HEK293 (cell line): Measurements from ENCODE around the gene AGTPBP1.

Experiments used
- CTCF ChIA-PET: fragments of 350-600 bp; formaldehyde crosslinking; extraction: SDS; loops from one replicate; lab custom pipeline; 2021; ENCODE audit warnings: antibody characterized with exemption; lab: Yijun Ruan, JAX
- POLR2A ChIA-PET: fragments of 300-600 bp; formaldehyde crosslinking; extraction: SDS; loops from one replicate; lab custom pipeline; 2020; ENCODE audit warnings: antibody characterized with exemption, inconsistent platforms; lab: Yijun Ruan, JAX
- H3K27ac ChIP-seq: fragments of 200-500 bp; sonication (Bioruptor generic); 2 replicates; pipeline ENCODE4 v1.5.1; 2014; ENCODE audit warnings: low read depth, low read length, control low read depth, inconsistent platforms; ENCODE audit errors: extremely low read depth
- H3K36me3 ChIP-seq, 2 experiments: fragments of 200-500 bp in 1 of 2; sonication (Bioruptor generic) in 1 of 2; 1 replicate in 1 of 2; 2 replicates in 1 of 2; pipeline ENCODE4 v1.5.1; 2014 to 2017; ENCODE audit warnings: inconsistent platforms in 2 of 2, low read length in 2 of 2; ENCODE audit not compliant: control insufficient read depth in 2 of 2, insufficient read depth in 1 of 2
- H3K4me1 ChIP-seq: fragments of 200-500 bp; sonication (Bioruptor generic); 2 replicates; pipeline ENCODE4 v1.5.1; 2014; ENCODE audit warnings: mild to moderate bottlenecking, low read length, inconsistent platforms; ENCODE audit not compliant: control insufficient read depth, insufficient read depth
- H3K4me3 ChIP-seq: 2 replicates; pipeline ENCODE4 v1.5.1; 2011; ENCODE audit warnings: low read depth, mild to moderate bottlenecking, control low read depth, low read length, moderate library complexity
- H3K9me3 ChIP-seq: fragments of 200-500 bp; sonication (Bioruptor generic); 2 replicates; pipeline ENCODE4 v1.5.1; 2014; ENCODE audit warnings: low read depth, low read length, inconsistent platforms; ENCODE audit not compliant: control insufficient read depth, insufficient read depth
- BCL11A ChIP-seq: fragments of 450-650 bp; formaldehyde crosslinking; IDR thresholded peaks from 2 replicates; pipeline ENCODE4 v1.5.1; 2016; ENCODE audit warnings: low read depth, missing biosample characterization, missing genetic modification characterization
- BCL6B ChIP-seq: fragments of 450-650 bp; formaldehyde crosslinking; IDR thresholded peaks from 2 replicates; pipeline ENCODE4 v1.5.1; 2017; ENCODE audit warnings: missing biosample characterization, missing genetic modification characterization
- KLF1 ChIP-seq: fragments of 450-650 bp; formaldehyde crosslinking; IDR thresholded peaks from 2 replicates; pipeline ENCODE4 v1.5.1; 2016; ENCODE audit warnings: missing biosample characterization, missing genetic modification characterization
- OVOL3 ChIP-seq: fragments of 450-650 bp; formaldehyde crosslinking; IDR thresholded peaks from 2 replicates; pipeline ENCODE4 v1.5.1; 2016; ENCODE audit warnings: missing biosample characterization, missing genetic modification characterization
- PBX3 ChIP-seq: sonication (generic); formaldehyde crosslinking; IDR thresholded peaks from 2 replicates; pipeline ENCODE4 v1.8.1; 2022; ENCODE audit warnings: mild to moderate bottlenecking, moderate library complexity, missing genetic modification reagents
- PRDM10 ChIP-seq: fragments of 450-650 bp; formaldehyde crosslinking; IDR thresholded peaks from 2 replicates; pipeline ENCODE4 v1.5.1; 2016; ENCODE audit warnings: missing biosample characterization, missing genetic modification characterization
- SP3 ChIP-seq: fragments of 450-650 bp; formaldehyde crosslinking; IDR thresholded peaks from 2 replicates; pipeline ENCODE4 v1.5.1; 2016; ENCODE audit warnings: missing biosample characterization, missing genetic modification characterization
- ZBTB1 ChIP-seq: fragments of 450-650 bp; formaldehyde crosslinking; IDR thresholded peaks from 2 replicates; pipeline ENCODE4 v1.5.1; 2016; ENCODE audit warnings: missing biosample characterization, missing genetic modification characterization
- ZNF133 ChIP-seq: fragments of 450-650 bp; formaldehyde crosslinking; IDR thresholded peaks from 2 replicates; pipeline ENCODE4 v1.5.1; 2016; ENCODE audit warnings: missing biosample characterization, missing genetic modification characterization
- ZNF19 ChIP-seq: fragments of 450-650 bp; formaldehyde crosslinking; IDR thresholded peaks from 2 replicates; pipeline ENCODE4; 2016; ENCODE audit warnings: missing biosample characterization, missing genetic modification characterization, low read depth
- ZNF2 ChIP-seq: fragments of 450-650 bp; formaldehyde crosslinking; IDR thresholded peaks from 2 replicates; pipeline ENCODE4 v1.5.1; 2016; ENCODE audit warnings: missing biosample characterization, missing genetic modification characterization
- ZNF202 ChIP-seq: fragments of 450-650 bp; formaldehyde crosslinking; IDR thresholded peaks from 2 replicates; pipeline ENCODE4 v1.5.1; 2016; ENCODE audit warnings: missing biosample characterization, missing genetic modification characterization, borderline replicate concordance
- ZNF223 ChIP-seq: fragments of 450-650 bp; formaldehyde crosslinking; IDR thresholded peaks from 2 replicates; pipeline ENCODE4 v1.5.1; 2016; ENCODE audit warnings: missing biosample characterization, missing genetic modification characterization
- ZNF248 ChIP-seq: fragments of 450-650 bp; formaldehyde crosslinking; IDR thresholded peaks from 2 replicates; pipeline ENCODE4 v1.5.1; 2017; ENCODE audit warnings: missing biosample characterization, missing genetic modification characterization
- ZNF423 ChIP-seq: fragments of 450-650 bp; formaldehyde crosslinking; IDR thresholded peaks from 2 replicates; pipeline ENCODE4 v1.5.1; 2016; ENCODE audit warnings: missing biosample characterization, missing genetic modification characterization
- ZNF426 ChIP-seq: fragments of 450-650 bp; formaldehyde crosslinking; IDR thresholded peaks from 2 replicates; pipeline ENCODE4 v1.5.1; 2017; ENCODE audit warnings: missing biosample characterization, missing genetic modification characterization, mild to moderate bottlenecking, inconsistent platforms, moderate library complexity
- ZNF529 ChIP-seq: fragments of 450-650 bp; formaldehyde crosslinking; IDR thresholded peaks from 2 replicates; pipeline ENCODE4 v1.5.1; 2017; ENCODE audit warnings: missing genetic modification characterization, missing biosample characterization; ENCODE audit not compliant: insufficient replicate concordance
- ZNF548 ChIP-seq: fragments of 450-650 bp; formaldehyde crosslinking; IDR thresholded peaks from 2 replicates; pipeline ENCODE4 v1.5.1; 2016; ENCODE audit warnings: missing biosample characterization, missing genetic modification characterization
- ZNF600 ChIP-seq: fragments of 450-650 bp; formaldehyde crosslinking; IDR thresholded peaks from 2 replicates; pipeline ENCODE4 v1.5.1; 2016; ENCODE audit warnings: missing biosample characterization, missing genetic modification characterization
- ZNF658 ChIP-seq: fragments of 450-650 bp; formaldehyde crosslinking; IDR thresholded peaks from 2 replicates; pipeline ENCODE4; 2016; ENCODE audit warnings: missing biosample characterization, missing genetic modification characterization
- ZNF677 ChIP-seq: fragments of 450-650 bp; IDR thresholded peaks from 2 replicates; pipeline ENCODE4 v1.5.0; 2018; ENCODE audit warnings: missing biosample characterization, mild to moderate bottlenecking, missing genetic modification characterization, moderate library complexity
- ZNF776 ChIP-seq: fragments of 450-650 bp; formaldehyde crosslinking; IDR thresholded peaks from 2 replicates; pipeline ENCODE4 v1.5.0; 2017; ENCODE audit warnings: missing biosample characterization, missing genetic modification characterization, borderline replicate concordance
- ZNF792 ChIP-seq: fragments of 450-650 bp; formaldehyde crosslinking; IDR thresholded peaks from 2 replicates; pipeline ENCODE4 v1.5.1; 2016; ENCODE audit warnings: missing biosample characterization, missing genetic modification characterization
- ZSCAN23 ChIP-seq: fragments of 450-650 bp; formaldehyde crosslinking; IDR thresholded peaks from 2 replicates; pipeline ENCODE4 v1.5.1; 2016; ENCODE audit warnings: missing biosample characterization, missing genetic modification characterization
- ZSCAN5A ChIP-seq: fragments of 450-650 bp; formaldehyde crosslinking; IDR thresholded peaks from 2 replicates; pipeline ENCODE4 v1.5.1; 2016; ENCODE audit warnings: missing biosample characterization, missing genetic modification characterization
- TF ChIP-seq, protein P1 (sequence below): fragments of 450-650 bp; formaldehyde crosslinking; IDR thresholded peaks from 2 replicates; pipeline ENCODE4 v1.5.1; 2016; ENCODE audit warnings: missing biosample characterization, missing genetic modification characterization
- TF ChIP-seq, protein P2 (sequence below): fragments of 450-650 bp; formaldehyde crosslinking; IDR thresholded peaks from 2 replicates; pipeline ENCODE4 v1.5.1; 2016; ENCODE audit warnings: missing biosample characterization, missing genetic modification characterization

AGTPBP1 gene

GRCh38 chr9:85554349-85554748 lies 187.4 kb downstream of the AGTPBP1 start:
- H3K9me3 ChIP-seq: no peaks in the 10 kb centered on the region
- no peak overlapping the region for H3K27ac ChIP-seq
- CTCF ChIA-PET: no interaction called here
- no peak overlapping the region for H3K4me3 ChIP-seq
- H3K4me1 ChIP-seq: peaks cover 2% of the 10 kb centered on the region; the same call in 1 of the 2 replicates
- H3K36me3 ChIP-seq: no peaks in the 10 kb centered on the region
- POLR2A ChIA-PET: no interaction called here
- TF ChIP-seq ZNF529 (tag by site-specific recombination) (no peak), ZNF792 (tag by site-specific recombination) (no peak), ZNF658 (tag by site-specific recombination) (no peak), SP3 (no peak), ZNF426 (no peak), ZNF677 (tag by site-specific recombination) (no peak), BCL11A (tag by site-specific recombination) (no peak), PRDM10 (no peak)
- TF ChIP-seq, protein P1, sequence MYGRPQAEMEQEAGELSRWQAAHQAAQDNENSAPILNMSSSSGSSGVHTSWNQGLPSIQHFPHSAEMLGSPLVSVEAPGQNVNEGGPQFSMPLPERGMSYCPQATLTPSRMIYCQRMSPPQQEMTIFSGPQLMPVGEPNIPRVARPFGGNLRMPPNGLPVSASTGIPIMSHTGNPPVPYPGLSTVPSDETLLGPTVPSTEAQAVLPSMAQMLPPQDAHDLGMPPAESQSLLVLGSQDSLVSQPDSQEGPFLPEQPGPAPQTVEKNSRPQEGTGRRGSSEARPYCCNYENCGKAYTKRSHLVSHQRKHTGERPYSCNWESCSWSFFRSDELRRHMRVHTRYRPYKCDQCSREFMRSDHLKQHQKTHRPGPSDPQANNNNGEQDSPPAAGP: no peak

- Histone ChIP-seq H3K4me3 (no peak overlapping the region), H3K36me3 (no peaks in the 10 kb centered on the region), H3K9me3 (no peaks in the 10 kb centered on the region), H3K4me1 (peaks cover 2% of the 10 kb centered on the region; the same call in 1 of the 2 replicates), H3K27ac (no peak overlapping the region)
- TF ChIP-seq PBX3 (CRISPR knock-in tag) (no peak), ZSCAN5A (tag by site-specific recombination) (no peak), BCL6B (no peak), ZNF600 (tag by site-specific recombination) (no peak), ZBTB1 (no peak), ZSCAN23 (tag by site-specific recombination) (no peak), ZNF202 (tag by site-specific recombination) (no peak), ZNF423 (no peak), ZNF223 (no peak), ZNF658 (tag by site-specific recombination) (no peak), ZNF19 (tag by site-specific recombination) (no peak), ZNF248 (tag by site-specific recombination) (no peak), OVOL3 (tag by site-specific recombination) (no peak), ZNF548 (no peak), ZNF2 (tag by site-specific recombination) (no peak), SP3 (no peak), KLF1 (tag by site-specific recombination) (no peak), ZNF133 (tag by site-specific recombination) (no peak), ZNF776 (tag by site-specific recombination) (no peak)
- TF ChIP-seq, protein P2, sequence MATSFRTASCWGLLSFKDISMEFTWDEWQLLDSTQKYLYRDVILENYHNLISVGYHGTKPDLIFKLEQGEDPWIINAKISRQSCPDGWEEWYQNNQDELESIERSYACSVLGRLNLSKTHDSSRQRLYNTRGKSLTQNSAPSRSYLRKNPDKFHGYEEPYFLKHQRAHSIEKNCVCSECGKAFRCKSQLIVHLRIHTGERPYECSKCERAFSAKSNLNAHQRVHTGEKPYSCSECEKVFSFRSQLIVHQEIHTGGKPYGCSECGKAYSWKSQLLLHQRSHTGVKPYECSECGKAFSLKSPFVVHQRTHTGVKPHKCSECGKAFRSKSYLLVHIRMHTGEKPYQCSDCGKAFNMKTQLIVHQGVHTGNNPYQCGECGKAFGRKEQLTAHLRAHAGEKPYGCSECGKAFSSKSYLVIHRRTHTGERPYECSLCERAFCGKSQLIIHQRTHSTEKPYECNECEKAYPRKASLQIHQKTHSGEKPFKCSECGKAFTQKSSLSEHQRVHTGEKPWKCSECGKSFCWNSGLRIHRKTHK (tag by site-specific recombination): no peak
- CTCF ChIA-PET: interaction anchor here (0.6 kb wide), 1 partner anchor 45 kb away, joined by 3 read pairs; no protein-coding TSS in a partner anchor
- POLR2A ChIA-PET: no interaction called here
Measured at GRCh38 chr9:85553475-85553874, 188.3 kb downstream of the AGTPBP1 start.
